RWPE2 (cell line): ENCODE data around the gene TTC39B.

Experiments
- ATAC-seq: fragments of 200-7000 bp; cut with Tn5 transposase; 3 replicates; pipeline ENCODE4 v1.9.1; 2021; ENCODE audit warnings: low read depth
- DNase-seq: peaks from one replicate; pipeline ENCODE4 v3.0.0-alpha.2; 2020; ENCODE audit warnings: low spot score
- H3K27ac ChIP-seq: fragments of 450-650 bp; 2 replicates; pipeline ENCODE4 v1.5.1; 2017; ENCODE audit warnings: mild to moderate bottlenecking; ENCODE audit not compliant: poor library complexity, severe bottlenecking
- H3K27me3 ChIP-seq: fragments of 250-450 bp; sonication (Bioruptor Pico); 2 replicates; pipeline ENCODE4 v1.5.1; 2021; ENCODE audit warnings: mild to moderate bottlenecking, moderate library complexity; ENCODE audit not compliant: insufficient read depth, poor library complexity, severe bottlenecking
- H3K36me3 ChIP-seq: fragments of 250-450 bp; sonication (Bioruptor Pico); 2 replicates; pipeline ENCODE4 v1.5.1; 2020; ENCODE audit warnings: low read depth, mild to moderate bottlenecking, moderate library complexity
- H3K4me1 ChIP-seq: fragments of 250-450 bp; sonication (Bioruptor Pico); 2 replicates; pipeline ENCODE4 v1.5.1; 2021; ENCODE audit warnings: mild to moderate bottlenecking, moderate library complexity; ENCODE audit not compliant: insufficient read depth, poor library complexity, severe bottlenecking
- H3K4me3 ChIP-seq: fragments of 250-450 bp; sonication (Bioruptor Pico); 2 replicates; pipeline ENCODE4 v1.5.1; 2021; ENCODE audit warnings: mild to moderate bottlenecking, moderate library complexity; ENCODE audit not compliant: severe bottlenecking
- H3K9me3 ChIP-seq: fragments of 250-450 bp; sonication (Bioruptor Pico); 2 replicates; pipeline ENCODE4 v1.5.1; 2021; ENCODE audit warnings: mild to moderate bottlenecking, moderate library complexity; ENCODE audit not compliant: severe bottlenecking
- TF ChIP-seq, protein P1 (sequence below): fragments of 450-650 bp; IDR thresholded peaks from one replicate; pipeline ENCODE4 v1.5.1; 2017; ENCODE audit warnings: mild to moderate bottlenecking, moderate library complexity; ENCODE audit not compliant: poor library complexity, severe bottlenecking

TTC39B gene

GRCh38 chr9:15178631-15179030 lies 128.4 kb downstream of the TTC39B start:
- Histone ChIP-seq H3K27ac (no peak overlapping the region), H3K4me1 (no peaks in the 10 kb centered on the region), H3K9me3 (no peaks in the 10 kb centered on the region), H3K36me3 (no peaks in the 10 kb centered on the region; the same call in 1 of the 2 replicates), H3K27me3 (no peaks in the 10 kb centered on the region), H3K4me3 (no peak overlapping the region)
- ATAC-seq = no peak
- TF ChIP-seq, protein P1, sequence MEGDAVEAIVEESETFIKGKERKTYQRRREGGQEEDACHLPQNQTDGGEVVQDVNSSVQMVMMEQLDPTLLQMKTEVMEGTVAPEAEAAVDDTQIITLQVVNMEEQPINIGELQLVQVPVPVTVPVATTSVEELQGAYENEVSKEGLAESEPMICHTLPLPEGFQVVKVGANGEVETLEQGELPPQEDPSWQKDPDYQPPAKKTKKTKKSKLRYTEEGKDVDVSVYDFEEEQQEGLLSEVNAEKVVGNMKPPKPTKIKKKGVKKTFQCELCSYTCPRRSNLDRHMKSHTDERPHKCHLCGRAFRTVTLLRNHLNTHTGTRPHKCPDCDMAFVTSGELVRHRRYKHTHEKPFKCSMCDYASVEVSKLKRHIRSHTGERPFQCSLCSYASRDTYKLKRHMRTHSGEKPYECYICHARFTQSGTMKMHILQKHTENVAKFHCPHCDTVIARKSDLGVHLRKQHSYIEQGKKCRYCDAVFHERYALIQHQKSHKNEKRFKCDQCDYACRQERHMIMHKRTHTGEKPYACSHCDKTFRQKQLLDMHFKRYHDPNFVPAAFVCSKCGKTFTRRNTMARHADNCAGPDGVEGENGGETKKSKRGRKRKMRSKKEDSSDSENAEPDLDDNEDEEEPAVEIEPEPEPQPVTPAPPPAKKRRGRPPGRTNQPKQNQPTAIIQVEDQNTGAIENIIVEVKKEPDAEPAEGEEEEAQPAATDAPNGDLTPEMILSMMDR = no peak
- no peak for DNase-seq

DNA sequence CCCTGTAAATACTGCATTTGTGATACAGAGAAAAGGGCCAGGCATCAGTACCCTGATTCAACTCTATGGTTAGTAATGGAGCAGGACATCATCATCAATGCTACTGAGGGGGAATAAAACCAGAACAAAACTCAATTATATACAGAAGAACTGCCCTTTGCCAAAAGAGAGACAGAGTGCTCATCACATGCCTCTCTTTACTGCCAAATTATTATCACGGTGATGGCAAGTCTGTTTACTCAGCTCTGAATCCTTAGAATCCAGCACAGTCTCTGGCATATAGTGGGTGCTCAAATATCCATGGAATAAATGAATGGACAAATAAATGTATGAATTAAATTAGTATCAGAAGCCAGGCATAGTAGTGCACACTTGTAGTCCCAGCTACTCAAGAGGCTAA lies 130.2 kb downstream of the TTC39B start:
- DNase-seq (no peak), ATAC-seq (no peak)
- Histone ChIP-seq H3K27me3 (no peaks in the 10 kb centered on the region), H3K4me1 (no peaks in the 10 kb centered on the region), H3K27ac (no peak overlapping the region), H3K4me3 (no peak overlapping the region), H3K36me3 (no peaks in the 10 kb centered on the region; the same call in 1 of the 2 replicates), H3K9me3 (no peaks in the 10 kb centered on the region)
- TF ChIP-seq, protein P1 = no peak

GRCh38 chr9:15163931-15164330 lies 143.1 kb downstream of the TTC39B start:
- no peak for DNase-seq
- Histone ChIP-seq H3K36me3 (no peaks in the 10 kb centered on the region), H3K27ac (no peak overlapping the region), H3K4me1 (peaks cover 1% of the 10 kb centered on the region), H3K4me3 (no peak overlapping the region), H3K9me3 (no peaks in the 10 kb centered on the region), H3K27me3 (no peaks in the 10 kb centered on the region)
- TF ChIP-seq, protein P1 = no peak
- ATAC-seq = no peak

DNA sequence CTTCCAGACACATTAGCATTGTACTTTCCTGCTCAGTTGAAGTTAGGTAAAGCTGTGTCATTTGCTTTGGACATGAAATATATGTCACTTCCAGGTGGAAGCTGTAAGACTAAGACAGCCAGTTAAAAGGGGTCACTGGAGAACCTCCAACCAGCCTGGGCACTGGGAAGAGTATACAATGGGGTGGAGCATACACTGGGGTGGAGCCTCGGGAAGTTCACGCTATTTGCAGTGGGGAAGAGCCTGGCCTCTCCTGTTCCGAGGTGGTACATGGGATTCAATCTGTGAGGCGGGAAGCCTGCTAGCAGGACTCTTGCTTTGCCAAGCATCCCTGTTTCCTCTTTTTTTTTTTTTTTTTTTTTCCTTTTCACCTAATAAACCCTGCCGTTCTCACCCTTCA lies 145.3 kb downstream of the TTC39B start:
- ATAC-seq (no peak), DNase-seq (no peak)
- no peak overlapping the region for H3K27ac ChIP-seq
- TF ChIP-seq, protein P1 = no peak
- no peak overlapping the region for H3K4me3 ChIP-seq
- no peaks in the 10 kb centered on the region for H3K9me3 ChIP-seq
- no peaks in the 10 kb centered on the region for H3K36me3 ChIP-seq
- no peaks in the 10 kb centered on the region for H3K27me3 ChIP-seq
- peaks cover 6% of the 10 kb centered on the region for H3K4me1 ChIP-seq

- no peak for ATAC-seq
- no peaks in the 10 kb centered on the region for H3K27me3 ChIP-seq
- peaks cover 6% of the 10 kb centered on the region for H3K4me1 ChIP-seq
- H3K4me3 ChIP-seq = no peak overlapping the region
- TF ChIP-seq, protein P1 = no peak
- no peak for DNase-seq
- H3K9me3 ChIP-seq = no peaks in the 10 kb centered on the region
- H3K27ac ChIP-seq = no peak overlapping the region
- no peaks in the 10 kb centered on the region for H3K36me3 ChIP-seq
These were observed 146.3 kb downstream of the TTC39B start for GRCh38 chr9:15160673-15161072.
